Measurements from ENCODE around the gene SELENOS.

DNA sequence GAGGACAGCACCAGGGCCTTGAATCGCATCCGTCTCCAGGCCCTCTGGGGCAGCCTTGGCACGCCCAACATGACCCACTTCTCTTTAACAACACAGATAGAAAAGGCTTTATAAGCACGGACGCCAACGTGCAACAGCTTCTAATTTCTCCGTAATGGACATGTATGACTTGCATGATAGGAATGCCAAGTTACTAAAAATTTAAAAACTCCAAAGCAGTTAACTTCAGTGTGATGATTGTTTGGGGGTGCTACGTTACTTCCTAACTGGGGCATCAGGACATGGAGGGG is 48.7 kb upstream of the SELENOS start:
- TF ChIP-seq, protein P1, sequence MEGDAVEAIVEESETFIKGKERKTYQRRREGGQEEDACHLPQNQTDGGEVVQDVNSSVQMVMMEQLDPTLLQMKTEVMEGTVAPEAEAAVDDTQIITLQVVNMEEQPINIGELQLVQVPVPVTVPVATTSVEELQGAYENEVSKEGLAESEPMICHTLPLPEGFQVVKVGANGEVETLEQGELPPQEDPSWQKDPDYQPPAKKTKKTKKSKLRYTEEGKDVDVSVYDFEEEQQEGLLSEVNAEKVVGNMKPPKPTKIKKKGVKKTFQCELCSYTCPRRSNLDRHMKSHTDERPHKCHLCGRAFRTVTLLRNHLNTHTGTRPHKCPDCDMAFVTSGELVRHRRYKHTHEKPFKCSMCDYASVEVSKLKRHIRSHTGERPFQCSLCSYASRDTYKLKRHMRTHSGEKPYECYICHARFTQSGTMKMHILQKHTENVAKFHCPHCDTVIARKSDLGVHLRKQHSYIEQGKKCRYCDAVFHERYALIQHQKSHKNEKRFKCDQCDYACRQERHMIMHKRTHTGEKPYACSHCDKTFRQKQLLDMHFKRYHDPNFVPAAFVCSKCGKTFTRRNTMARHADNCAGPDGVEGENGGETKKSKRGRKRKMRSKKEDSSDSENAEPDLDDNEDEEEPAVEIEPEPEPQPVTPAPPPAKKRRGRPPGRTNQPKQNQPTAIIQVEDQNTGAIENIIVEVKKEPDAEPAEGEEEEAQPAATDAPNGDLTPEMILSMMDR (IDR thresholded peaks at IDR 0.05): no peak
- TF ChIP-seq POLR2A (IDR thresholded peaks at IDR 0.05) (no peak), POLR2AphosphoS5 (IDR thresholded peaks at IDR 0.05) (no peak)
